Type B pancreatic cell (in vitro differentiated cells): ENCODE results near the gene ATAT1. TPM values are rescaled to one million over a fixed set of nuclear protein-coding genes. Genes with fewer than 3 reads are reported as not detected.
A peak's percentile ranks its signal among the peaks of the same experiment; 100 is the strongest.

Source experiments
- DNase-seq: peaks from one replicate; pipeline ENCODE4 v3.0.0; 2021; ENCODE audit warnings: mixed read lengths; ENCODE audit not compliant: unreplicated experiment; ENCODE audit errors: extremely low spot score
- H3K27ac Mint-ChIP-seq: 2 replicates; pipeline ENCODE4 v1.8.0; 2021; ENCODE audit warnings: mild to moderate bottlenecking, mixed read lengths
- H3K27me3 Mint-ChIP-seq: 2 replicates; pipeline ENCODE4 v1.8.0; 2021; ENCODE audit warnings: mixed read lengths
- H3K36me3 Mint-ChIP-seq: 2 replicates; pipeline ENCODE4 v1.8.0; 2021; ENCODE audit warnings: mixed read lengths
- H3K4me1 Mint-ChIP-seq: one replicate; pipeline ENCODE4 v1.8.0; 2021; ENCODE audit warnings: mixed read lengths; ENCODE audit not compliant: unreplicated experiment
- H3K4me3 Mint-ChIP-seq: 2 replicates; pipeline ENCODE4 v1.8.0; 2021; ENCODE audit warnings: mild to moderate bottlenecking, mixed read lengths
- H3K9me3 Mint-ChIP-seq: 2 replicates; pipeline ENCODE4 v1.8.0; 2021; ENCODE audit warnings: mixed read lengths
- total RNA-seq: library from RNA; stranded (reverse); gene quantifications from 2 replicates; pipeline ENCODE4 v1.2.1, GENCODE V29; 2021; ENCODE audit warnings: low replicate concordance
- TF ChIP-seq, protein P1 (sequence below): fragments of 200-600 bp; sonication (generic); conservative IDR thresholded peaks from 2 replicates; pipeline ENCODE4 v1.5.0; 2021; ENCODE audit warnings: antibody characterized with exemption, mild to moderate bottlenecking

ATAT1 gene
- total RNA-seq, 1 donor from 2014 or later: 47.0 TPM

DNA sequence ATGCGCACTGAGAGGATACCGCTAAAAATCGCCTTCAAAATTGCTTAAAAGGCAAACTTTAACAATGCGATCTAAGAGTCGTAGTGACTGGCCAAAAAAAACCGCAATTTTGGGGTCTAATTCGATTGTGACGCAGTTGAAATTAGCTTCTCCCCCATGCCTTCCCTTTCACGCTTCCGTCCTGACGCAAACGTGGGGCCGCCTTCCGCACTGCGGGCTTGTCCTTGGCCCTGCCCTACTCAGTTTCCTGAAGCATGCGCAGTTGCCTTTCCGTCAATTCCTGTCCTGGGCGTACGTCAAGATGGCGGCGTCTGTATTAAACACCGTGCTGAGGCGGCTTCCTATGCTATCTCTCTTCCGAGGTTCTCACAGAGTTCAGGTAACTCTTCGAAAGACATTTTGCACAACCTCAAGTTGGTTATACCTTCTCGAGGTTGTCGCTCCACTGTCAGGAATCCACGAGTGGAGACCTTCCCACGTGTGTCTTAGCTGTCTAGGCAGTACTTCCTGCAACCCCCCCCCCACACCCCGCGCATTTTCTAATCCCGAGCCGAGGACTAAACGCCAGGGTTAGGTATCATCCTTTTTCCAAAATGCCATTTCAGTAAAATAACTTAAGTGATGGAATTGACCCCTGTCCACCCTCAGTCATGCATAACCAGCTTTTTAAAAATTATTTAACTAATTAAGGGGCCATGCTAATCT lies 9.0 kb upstream of the ATAT1 start, which contains the start of gene MRPS18B:
Gene MRPS18B (plus strand): TSS at position 276 of the 705 bp plus-strand sequence. CDS start 26 bp downstream, at position 302.
- peak within 1 kb of the TSS; percentile 100 for H3K27ac Mint-ChIP-seq
- TF ChIP-seq, protein P1, sequence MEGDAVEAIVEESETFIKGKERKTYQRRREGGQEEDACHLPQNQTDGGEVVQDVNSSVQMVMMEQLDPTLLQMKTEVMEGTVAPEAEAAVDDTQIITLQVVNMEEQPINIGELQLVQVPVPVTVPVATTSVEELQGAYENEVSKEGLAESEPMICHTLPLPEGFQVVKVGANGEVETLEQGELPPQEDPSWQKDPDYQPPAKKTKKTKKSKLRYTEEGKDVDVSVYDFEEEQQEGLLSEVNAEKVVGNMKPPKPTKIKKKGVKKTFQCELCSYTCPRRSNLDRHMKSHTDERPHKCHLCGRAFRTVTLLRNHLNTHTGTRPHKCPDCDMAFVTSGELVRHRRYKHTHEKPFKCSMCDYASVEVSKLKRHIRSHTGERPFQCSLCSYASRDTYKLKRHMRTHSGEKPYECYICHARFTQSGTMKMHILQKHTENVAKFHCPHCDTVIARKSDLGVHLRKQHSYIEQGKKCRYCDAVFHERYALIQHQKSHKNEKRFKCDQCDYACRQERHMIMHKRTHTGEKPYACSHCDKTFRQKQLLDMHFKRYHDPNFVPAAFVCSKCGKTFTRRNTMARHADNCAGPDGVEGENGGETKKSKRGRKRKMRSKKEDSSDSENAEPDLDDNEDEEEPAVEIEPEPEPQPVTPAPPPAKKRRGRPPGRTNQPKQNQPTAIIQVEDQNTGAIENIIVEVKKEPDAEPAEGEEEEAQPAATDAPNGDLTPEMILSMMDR: no peak
- peaks cover 30% of the 10 kb centered on the region for H3K36me3 Mint-ChIP-seq
- DNase-seq: peak; percentile 95
- peaks cover 21% of the 10 kb centered on the region for H3K27me3 Mint-ChIP-seq
- H3K4me1 Mint-ChIP-seq: peaks cover 29% of the 10 kb centered on the region
- peak within 1 kb of the TSS; percentile 95 for H3K4me3 Mint-ChIP-seq
- no peaks in the 10 kb centered on the region for H3K9me3 Mint-ChIP-seq

DNA sequence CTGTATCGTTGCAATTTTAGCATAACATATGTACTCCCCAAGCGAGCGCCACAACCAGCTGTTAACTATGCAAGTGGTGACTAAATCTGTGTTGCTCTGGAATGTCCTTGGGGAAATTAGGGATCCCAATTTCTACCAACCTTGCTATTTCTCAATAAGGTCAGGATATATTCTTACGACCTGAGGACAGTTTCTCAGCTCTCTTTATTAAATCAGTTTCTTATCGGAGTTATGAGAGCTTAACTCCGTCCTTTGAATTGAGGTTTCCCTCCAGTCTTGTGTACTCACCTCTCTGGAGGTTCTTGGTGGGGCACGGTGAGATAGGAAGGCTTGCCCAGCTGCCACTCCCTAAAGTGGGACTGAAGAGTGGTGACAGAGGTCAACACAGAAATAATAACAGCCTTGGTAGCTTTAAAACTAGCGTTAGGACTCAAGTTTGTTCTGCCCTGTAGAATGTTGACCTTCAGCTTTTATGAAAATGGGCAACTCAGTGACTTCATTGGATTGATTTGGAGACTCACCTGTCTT lies 8.3 kb upstream of the ATAT1 start:
- H3K36me3 Mint-ChIP-seq: peaks cover 30% of the 10 kb centered on the region
- H3K27ac Mint-ChIP-seq: peak overlapping the region; percentile 100
- H3K4me1 Mint-ChIP-seq: peaks cover 23% of the 10 kb centered on the region
- peak overlapping the region; percentile 95 for H3K4me3 Mint-ChIP-seq
- H3K9me3 Mint-ChIP-seq: no peaks in the 10 kb centered on the region
- peaks cover 21% of the 10 kb centered on the region for H3K27me3 Mint-ChIP-seq
- TF ChIP-seq, protein P1: no peak
- DNase-seq: no peak

DNA sequence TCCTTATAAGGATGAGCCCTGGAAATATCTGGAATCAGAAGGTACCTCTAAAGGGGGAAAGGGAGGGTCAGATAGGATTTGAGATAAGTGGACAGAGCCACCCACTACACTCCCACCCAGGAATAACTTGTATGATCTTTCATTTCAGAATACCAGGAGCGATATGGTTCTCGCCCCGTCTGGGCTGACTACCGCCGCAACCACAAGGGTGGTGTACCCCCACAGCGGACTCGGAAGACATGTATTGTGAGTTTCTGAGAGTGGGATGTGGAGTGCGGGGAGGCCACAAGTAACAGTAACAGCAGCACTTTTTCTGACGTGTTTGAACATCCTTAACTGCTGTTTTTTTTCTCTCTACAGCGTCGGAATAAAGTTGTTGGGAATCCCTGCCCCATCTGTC lies 7.1 kb upstream of the ATAT1 start:
- H3K27me3 Mint-ChIP-seq: peaks cover 21% of the 10 kb centered on the region
- H3K4me1 Mint-ChIP-seq: peaks cover 14% of the 10 kb centered on the region
- H3K9me3 Mint-ChIP-seq: no peaks in the 10 kb centered on the region
- peaks cover 28% of the 10 kb centered on the region for H3K36me3 Mint-ChIP-seq
- no peak for DNase-seq
- TF ChIP-seq, protein P1: no peak
- peak overlapping the region; percentile 100 for H3K27ac Mint-ChIP-seq
- H3K4me3 Mint-ChIP-seq: peak overlapping the region; percentile 95

DNA sequence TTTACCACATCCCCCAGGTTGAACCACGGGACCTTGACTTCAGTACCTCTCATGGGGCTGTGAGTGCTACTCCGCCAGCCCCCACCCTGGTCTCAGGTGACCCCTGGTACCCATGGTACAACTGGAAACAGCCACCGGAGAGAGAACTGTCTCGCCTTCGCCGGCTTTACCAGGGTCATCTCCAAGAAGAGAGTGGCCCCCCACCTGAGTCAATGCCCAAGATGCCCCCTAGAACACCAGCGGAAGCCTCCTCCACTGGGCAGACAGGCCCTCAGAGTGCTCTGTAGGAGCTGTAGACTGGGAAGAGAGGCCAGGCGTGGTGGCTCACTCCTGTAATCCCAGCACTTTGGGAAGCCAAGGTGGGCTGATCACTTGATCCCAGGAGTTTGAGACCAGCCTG lies 1.2 kb upstream of the ATAT1 start:
- no peak for DNase-seq
- Mint-ChIP-seq H3K4me3 (peak overlapping the region; percentile 94), H3K9me3 (no peaks in the 10 kb centered on the region), H3K27me3 (no peaks in the 10 kb centered on the region), H3K27ac (no peak overlapping the region), H3K36me3 (peaks cover 24% of the 10 kb centered on the region), H3K4me1 (peaks cover 20% of the 10 kb centered on the region)
- TF ChIP-seq, protein P1: no peak

DNA sequence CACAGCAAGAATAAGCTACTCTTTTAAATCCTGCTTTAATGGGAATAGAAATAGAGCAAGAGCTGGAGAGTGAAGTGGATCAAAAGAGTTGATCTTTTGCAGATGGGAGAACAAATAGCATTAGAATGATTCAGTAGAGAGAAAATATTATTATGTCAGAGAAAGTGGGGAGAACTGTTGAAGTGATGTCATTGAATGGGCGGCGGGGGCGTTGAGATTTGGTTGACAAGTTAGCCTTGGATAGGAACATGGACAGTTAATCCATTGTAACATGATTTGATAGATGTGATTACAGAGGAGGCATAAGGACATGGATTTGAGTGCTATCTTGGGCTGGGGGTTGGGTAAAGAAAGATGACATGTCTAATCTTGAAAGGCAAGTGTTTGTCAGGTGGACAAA lies 9.2 kb downstream of the ATAT1 start:
- no peak overlapping the region for H3K27ac Mint-ChIP-seq
- no peak for DNase-seq
- H3K4me3 Mint-ChIP-seq: no peak overlapping the region
- TF ChIP-seq, protein P1: no peak
- H3K36me3 Mint-ChIP-seq: peaks cover 40% of the 10 kb centered on the region
- no peaks in the 10 kb centered on the region for H3K27me3 Mint-ChIP-seq
- no peaks in the 10 kb centered on the region for H3K9me3 Mint-ChIP-seq
- no peaks in the 10 kb centered on the region for H3K4me1 Mint-ChIP-seq
